GM06990 (cell line): ENCODE measurements around the gene COMT.

Experiments used
- DNase-seq: peaks from one replicate; pipeline ENCODE4 v3.0.0-alpha.2; 2011; ENCODE audit not compliant: insufficient read length; ENCODE audit errors: extremely low read depth
- H3K27me3 ChIP-seq: replicated peaks from 2 replicates; pipeline ENCODE4 v1.6.0; 2011; ENCODE audit warnings: low read length; ENCODE audit not compliant: control insufficient read depth, insufficient read depth
- H3K36me3 ChIP-seq: 2 replicates; pipeline ENCODE4 v1.5.1; 2011; ENCODE audit warnings: low read length; ENCODE audit not compliant: control insufficient read depth, insufficient read depth
- H3K4me3 ChIP-seq: replicated peaks from 2 replicates; pipeline ENCODE4 v1.5.1; 2011; ENCODE audit warnings: low read depth, mild to moderate bottlenecking, control low read depth, low read length
- TF ChIP-seq, protein P1 (sequence below): IDR thresholded peaks from 2 replicates; pipeline ENCODE4 v1.5.1; 2011; ENCODE audit warnings: low read length, control low read depth, mild to moderate bottlenecking, inconsistent platforms; ENCODE audit not compliant: insufficient read depth, poor library complexity, severe bottlenecking

COMT gene

DNA sequence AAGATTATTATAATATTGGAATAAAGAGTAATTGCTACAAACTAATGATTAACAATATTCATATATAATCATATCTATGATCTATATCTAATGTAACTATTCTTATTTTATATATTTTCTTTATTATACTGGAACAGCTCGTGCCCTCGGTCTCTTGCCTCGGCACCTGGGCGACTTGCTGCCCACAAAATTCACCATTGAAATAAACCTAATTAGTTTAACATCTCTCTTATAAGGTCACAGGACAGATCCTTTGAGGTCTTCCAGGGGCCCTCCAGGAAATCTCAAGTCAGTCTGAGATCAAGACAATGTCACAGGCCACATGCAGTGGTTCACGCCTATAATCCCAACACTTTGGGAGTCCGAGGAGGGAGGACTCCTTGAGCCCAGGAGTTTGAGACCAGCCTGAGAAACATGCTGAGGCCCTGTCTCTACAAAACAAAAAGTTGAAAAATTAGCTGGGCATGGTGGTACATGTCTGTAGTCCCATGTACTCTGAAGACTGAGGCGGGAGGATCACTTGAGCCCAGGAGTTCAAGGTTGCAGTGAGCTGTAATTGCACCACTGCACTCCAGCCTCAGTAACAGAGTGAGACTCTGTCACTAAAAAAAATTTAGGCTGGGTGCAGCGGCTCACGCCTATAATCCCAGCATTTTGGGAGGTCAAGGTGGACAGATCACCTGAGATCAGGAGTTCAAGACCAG, 6.6 kb downstream of the COMT start:
- Histone ChIP-seq H3K4me3 (no peak overlapping the region), H3K36me3 (peaks cover 7% of the 10 kb centered on the region), H3K27me3 (no peaks in the 10 kb centered on the region)
- TF ChIP-seq, protein P1, sequence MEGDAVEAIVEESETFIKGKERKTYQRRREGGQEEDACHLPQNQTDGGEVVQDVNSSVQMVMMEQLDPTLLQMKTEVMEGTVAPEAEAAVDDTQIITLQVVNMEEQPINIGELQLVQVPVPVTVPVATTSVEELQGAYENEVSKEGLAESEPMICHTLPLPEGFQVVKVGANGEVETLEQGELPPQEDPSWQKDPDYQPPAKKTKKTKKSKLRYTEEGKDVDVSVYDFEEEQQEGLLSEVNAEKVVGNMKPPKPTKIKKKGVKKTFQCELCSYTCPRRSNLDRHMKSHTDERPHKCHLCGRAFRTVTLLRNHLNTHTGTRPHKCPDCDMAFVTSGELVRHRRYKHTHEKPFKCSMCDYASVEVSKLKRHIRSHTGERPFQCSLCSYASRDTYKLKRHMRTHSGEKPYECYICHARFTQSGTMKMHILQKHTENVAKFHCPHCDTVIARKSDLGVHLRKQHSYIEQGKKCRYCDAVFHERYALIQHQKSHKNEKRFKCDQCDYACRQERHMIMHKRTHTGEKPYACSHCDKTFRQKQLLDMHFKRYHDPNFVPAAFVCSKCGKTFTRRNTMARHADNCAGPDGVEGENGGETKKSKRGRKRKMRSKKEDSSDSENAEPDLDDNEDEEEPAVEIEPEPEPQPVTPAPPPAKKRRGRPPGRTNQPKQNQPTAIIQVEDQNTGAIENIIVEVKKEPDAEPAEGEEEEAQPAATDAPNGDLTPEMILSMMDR = no peak
- no peak for DNase-seq

DNA sequence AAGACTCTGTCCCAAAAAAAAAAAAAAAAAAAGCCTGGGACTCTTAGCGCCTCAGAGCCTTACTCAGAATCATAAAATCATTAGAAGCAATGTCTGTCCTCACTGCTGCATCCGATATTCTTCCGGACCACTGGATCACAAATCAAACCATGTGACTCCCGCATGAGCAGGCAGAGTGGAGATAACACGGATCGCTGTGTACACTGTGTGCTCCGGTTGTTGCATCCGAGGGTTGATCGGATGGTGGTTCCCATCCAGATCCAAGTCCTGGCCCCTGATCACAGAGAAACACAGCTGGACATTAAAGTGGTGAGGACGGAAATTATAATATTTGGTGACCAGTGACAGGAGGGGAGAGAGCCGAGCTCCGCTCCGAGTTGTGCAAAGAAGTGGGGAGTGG, 9.8 kb downstream of the COMT start:
- Histone ChIP-seq H3K36me3 (peaks cover 7% of the 10 kb centered on the region), H3K4me3 (no peak overlapping the region), H3K27me3 (no peaks in the 10 kb centered on the region)
- no peak for DNase-seq
- TF ChIP-seq, protein P1 = no peak

DNA sequence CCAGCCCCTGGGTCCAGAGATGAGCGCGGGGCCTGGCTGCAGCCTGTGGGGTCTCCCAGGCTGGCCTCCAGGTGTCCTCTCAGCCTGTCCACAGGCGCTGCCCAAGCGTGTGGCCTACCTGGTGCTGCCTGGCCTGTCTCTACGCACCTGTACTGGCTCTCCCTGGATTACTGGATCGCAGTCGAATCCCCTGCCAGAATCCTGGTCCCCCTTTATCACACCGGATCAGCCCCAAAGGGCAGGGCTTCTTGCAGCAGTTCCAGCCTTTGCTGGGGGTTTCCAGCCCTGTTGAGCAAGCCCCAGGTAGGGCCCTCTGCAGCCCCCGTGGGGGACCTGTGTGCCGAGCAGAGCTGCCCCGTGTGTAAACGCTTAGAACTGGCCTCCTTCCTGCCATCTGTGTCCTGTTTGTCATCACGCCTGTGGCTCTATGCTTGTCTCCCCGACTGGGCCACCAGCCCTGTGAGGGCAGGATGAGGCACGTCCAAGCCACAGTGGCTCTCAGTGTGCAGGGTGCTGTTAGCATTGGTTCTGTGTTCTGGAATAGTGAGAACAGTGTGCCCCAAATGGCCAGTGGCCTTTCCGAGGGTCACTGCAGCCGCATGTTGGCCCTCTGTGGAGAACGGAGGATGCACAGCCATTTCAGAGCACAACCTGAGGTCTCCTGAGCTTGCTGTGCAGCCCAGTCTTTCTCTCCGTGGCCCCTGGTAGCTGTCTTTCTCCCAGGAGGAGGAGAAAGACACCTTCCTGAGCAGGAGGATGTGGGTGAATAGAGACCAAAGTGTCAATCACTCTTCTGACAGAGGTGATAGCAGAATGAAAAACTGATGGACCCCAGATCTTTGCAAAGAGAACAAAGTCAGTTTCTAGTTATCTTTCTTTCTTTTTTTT, 13.9 kb downstream of the COMT start:
- no peak overlapping the region for H3K4me3 ChIP-seq
- no peaks in the 10 kb centered on the region for H3K27me3 ChIP-seq
- DNase-seq = no peak
- TF ChIP-seq, protein P1 = no peak
- H3K36me3 ChIP-seq = peaks cover 8% of the 10 kb centered on the region

DNA sequence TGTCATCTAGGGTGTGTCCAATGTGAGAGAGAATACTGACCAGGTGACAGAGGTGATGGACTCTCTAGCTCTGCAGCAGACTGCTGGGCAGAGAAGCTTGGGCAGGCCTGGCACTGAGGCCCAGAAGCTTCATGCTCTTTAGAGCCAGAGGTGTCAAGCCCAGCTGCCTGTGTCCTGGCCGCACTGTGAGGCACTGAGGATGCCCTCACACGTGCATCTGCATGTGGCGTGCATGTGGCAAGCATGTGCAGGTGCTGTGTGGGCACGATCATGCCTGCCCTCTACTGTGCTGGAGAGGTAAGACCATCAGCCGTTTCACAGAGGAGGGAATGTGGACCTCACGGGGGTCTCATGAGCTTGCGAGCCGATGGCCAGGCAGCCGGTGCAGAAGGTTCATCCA, 15.9 kb downstream of the COMT start:
- Histone ChIP-seq H3K4me3 (no peak overlapping the region), H3K36me3 (peaks cover 6% of the 10 kb centered on the region), H3K27me3 (no peaks in the 10 kb centered on the region)
- DNase-seq = no peak
- TF ChIP-seq, protein P1 = no peak

DNA sequence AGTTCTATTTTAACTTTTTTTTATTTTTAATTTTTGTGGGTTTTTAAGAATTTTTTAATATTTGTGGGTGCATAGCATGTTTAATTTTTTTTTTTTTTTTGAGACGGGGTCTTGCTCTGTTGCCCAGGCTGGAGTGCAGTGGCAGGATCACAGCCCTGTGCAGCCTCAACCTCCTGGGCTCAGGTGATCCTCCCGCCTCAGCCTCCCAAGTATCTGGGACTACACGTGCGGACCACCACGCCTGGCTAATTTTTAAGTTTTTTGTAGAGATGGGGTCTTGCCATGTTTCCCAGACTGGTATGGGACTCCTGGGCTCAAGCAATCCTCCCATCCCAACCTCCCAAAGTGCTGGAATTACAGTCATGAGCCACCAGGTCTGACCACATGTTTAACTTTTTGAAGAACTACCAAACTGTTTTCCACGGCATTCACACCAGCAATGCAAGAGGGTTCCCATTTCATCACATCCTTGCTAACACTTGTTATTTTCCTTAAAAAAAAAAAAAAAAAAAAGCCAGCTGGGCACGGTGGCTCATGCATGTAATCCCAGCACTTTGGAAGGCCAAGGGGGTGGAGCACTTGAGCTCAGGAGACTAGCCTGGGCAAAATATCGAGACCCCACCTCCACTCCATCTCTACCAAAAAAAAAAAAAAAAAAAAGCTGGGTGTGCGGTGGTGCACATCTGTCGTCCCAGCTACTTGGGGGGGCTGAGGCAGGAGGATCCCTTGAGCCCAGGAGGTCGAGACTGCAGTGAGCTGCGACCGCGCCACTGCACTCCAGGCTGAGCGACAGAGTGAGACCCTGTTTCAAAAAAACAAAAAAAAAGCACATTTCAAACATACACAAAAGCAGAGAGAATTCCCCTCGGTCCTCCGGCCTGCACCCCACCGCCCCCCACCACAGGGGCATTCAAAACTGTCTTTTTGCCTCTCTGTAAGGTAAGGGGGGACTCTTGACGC, 16.8 kb downstream of the COMT start:
- TF ChIP-seq, protein P1 = no peak
- Histone ChIP-seq H3K27me3 (no peaks in the 10 kb centered on the region), H3K36me3 (peaks cover 8% of the 10 kb centered on the region), H3K4me3 (no peak overlapping the region)
- DNase-seq = no peak
